ENCODE data around the gene NPPB.

DNA sequence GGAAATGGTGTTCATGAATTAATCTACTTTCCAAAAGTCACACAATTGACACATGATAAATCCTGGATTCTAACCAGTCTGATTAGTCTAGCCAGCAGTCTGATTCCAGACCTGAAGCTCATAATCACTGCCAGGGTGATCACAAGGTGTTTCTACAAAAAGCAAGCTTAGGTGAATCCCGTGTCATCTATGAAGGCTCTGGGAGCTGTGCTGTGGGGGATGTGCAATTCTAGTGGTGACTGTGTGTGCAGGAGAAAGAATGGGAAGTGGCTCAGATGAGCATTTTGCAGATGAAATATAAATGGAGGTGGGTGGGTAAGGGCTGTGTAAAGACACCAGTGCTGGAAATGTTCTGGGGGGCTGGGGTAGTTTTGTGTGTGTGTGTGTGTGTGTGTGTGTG lies 1.8 kb upstream of the NPPB start:
- TF ChIP-seq CTCF (conservative IDR thresholded peaks at IDR 0.05 in 1 of 2, IDR thresholded peaks at IDR 0.05 in 1 of 2; ENCODE audit: low read depth in 1 of 2, low read length in 2 of 2) (no peak), EZH2 (IDR thresholded peaks at IDR 0.05; ENCODE audit: low read length, missing control alignments) (no peak)

All from fibroblast of lung (primary cell).